ENCODE results near the gene SHC2.
"Not testable (repeated sequence)": the region's sequence is repeated elsewhere in the genome, so short reads cannot be mapped to it uniquely, and the experiment has no call there.

SHC2 gene

DNA sequence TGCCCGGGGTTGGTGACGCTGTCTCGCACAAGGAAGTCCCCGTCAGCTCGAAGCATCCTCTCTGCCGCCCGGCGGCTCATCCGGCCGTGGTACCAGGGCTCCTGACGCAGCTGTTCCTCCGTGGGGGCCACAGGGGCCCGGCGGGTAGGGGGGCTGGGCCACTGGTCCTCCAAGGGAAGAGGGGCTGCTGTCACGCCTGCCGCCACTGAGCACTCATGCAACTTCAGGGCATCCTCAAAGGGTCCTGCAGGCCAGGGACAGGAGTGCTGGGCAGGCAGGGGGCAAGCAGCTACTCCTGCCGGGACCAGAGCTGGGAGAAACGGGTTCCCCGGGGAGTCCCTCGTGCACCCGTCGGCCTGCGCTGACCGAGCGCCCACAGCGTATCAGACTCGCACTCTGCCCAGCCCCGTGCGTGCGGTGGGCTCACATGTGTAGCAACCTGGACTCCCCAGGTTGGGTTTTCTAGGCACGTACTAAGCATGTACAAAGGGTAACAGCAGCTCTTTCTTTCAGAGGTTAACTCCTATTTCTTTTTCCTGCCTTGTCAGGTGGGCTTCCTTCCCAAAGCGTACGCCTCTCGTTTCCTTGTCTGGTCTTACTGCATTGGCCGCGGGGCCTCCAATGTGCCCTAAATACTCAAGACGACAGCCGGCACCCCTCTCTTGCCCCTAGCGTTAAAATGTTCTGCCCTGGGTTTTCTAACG lies 38.5 kb downstream of the SHC2 start:
- no peak for DNase-seq

DNA sequence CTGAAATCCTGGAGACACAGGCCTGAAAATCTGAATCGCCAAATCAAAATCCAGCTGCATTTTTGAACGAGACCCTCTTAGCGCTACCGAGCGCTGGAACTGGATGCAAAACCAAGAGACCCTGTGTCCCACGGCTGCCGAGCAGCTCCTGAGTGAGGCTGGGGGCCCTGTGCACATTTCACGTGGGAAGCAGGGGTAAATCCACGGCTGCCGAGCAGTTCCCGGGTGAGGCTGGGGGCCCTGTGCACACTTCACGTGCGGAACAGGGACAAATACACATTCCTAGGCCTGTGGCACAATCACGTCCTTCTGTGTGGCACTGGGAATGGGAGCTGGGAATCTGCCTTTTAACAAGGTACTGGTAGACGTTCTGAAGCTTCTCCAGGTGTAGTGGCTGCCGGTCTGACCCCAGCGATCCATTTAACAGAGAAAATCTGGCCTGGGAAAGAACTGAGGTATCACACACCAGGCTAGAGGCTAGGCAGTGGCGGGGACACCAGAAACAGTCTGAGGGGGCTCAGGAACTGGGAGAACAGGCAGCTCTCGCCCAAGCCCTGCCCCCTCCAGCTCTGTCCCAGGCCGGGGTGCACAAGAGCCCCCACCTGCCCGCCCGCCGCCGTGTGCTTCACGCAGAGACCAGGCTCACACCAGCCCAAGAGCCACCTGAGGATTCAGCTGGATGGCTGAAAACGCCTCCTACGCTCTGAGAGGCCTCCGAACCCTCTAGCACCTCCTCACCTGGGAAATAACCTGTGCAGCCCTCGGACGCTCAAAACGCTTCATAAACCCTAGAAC lies 40.9 kb downstream of the SHC2 start:
- DNase-seq: no peak

DNA sequence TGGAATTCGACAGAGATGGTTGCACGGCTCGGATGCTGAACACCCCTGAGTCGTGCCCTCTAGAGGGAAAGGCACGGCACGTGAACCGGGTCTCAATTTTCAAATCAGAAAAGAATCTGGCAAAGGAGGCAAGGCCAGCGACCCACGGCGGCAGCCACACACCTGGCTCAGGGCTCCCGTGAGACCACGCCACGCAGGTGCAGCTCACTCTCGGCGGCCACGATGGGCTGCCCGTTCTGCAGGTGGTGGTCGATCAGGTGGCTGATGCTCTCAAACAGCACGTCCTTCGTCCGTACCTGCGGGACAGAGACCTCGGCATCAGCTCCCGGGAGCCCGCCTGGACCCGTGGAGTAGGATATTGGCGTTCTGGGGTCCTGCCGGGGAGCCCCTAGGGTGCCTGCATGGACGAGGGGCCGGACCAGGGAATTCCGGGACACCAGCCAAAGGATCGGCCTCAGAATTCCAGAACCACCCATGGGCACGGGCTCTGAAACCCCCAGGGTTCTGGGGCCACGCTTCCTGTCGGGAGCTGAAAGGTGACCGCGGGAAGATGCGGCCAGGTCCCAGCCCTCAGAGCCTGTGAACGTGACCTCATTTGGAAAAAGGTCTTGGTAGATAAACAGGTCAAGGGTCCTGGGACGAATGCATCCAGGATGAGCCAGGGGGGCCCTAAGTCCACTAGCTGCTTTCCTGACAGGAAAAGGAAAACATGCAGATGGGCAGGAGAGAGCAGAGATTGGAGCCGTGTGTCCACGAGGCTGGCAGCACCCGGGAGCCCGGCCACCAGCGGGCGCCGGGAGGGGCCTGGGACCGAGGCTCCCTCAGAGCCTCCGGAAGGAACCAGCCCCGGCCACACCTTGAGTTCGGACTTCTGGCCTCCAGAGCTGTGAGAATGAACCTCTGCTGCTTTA lies 41.8 kb downstream of the SHC2 start:
- no peak for DNase-seq

DNA sequence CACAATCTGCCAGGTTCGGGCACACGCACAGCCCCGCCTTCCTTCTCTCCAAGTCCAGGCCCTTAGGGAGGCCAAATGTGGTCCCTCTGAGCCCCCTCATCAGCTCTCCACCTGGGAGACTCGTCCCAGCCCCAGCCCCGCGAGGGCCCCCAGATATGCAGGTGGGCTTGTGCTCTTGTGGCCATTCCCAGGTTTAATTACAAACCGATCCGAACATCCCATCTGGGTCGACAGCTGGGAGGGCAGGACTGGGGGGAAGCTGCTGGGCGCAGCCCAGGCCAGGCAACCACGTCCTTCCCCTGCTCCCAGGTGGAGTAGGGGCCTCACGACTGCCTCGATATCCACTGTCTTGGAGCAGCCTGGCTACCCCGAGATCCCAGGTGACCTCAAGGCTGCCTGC lies 44.4 kb downstream of the SHC2 start:
- no peak for DNase-seq

DNA sequence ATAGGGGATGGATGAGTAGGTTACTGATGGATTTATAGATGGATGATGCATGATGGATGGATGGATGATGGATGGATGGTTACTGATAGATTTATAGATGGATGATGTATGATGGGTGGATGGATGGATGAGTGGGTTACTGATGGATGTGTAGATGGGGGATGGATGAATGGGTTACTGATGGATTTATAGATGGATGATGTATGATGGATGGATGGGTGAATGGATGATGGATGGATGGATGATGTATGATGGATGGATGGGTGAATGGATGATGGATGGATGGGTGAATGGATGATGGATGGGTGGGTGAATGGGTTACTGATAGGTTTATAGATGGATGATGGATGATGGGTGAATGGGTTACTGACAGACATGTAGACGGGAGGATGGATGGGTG lies 45.5 kb downstream of the SHC2 start:
- no peak for DNase-seq

DNA sequence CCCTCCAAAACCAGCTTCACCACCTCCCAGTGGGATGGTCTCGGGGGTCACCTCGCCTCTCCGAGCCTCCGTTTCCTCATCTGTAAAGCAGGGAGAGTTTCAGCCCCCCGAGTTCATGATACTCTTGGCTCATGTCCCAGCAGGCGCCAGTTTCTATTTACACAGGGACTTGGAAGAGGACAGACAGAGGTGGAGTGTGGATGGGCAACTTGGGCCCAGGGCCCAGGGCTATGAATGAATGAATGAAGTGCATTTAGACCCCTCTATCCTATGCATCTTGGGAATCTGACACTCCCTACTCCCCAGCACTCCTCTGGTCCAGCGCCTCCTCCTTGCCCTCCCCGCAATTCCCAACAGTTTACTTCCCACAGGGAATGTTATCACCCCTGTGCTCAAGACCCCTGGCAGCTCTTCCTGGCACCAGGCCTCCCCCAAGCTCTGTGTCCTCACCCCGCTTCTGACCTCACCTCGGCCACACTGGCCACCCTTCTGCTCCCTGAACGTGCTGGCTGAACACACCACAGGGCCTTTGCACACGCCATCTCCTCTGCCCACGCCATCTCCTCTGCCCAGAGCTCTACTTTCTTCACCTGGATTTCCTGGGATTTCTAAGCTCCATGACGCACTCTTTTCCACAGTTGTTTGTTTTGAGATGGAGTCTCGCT lies 46.9 kb downstream of the SHC2 start:
- no peak for DNase-seq

DNA sequence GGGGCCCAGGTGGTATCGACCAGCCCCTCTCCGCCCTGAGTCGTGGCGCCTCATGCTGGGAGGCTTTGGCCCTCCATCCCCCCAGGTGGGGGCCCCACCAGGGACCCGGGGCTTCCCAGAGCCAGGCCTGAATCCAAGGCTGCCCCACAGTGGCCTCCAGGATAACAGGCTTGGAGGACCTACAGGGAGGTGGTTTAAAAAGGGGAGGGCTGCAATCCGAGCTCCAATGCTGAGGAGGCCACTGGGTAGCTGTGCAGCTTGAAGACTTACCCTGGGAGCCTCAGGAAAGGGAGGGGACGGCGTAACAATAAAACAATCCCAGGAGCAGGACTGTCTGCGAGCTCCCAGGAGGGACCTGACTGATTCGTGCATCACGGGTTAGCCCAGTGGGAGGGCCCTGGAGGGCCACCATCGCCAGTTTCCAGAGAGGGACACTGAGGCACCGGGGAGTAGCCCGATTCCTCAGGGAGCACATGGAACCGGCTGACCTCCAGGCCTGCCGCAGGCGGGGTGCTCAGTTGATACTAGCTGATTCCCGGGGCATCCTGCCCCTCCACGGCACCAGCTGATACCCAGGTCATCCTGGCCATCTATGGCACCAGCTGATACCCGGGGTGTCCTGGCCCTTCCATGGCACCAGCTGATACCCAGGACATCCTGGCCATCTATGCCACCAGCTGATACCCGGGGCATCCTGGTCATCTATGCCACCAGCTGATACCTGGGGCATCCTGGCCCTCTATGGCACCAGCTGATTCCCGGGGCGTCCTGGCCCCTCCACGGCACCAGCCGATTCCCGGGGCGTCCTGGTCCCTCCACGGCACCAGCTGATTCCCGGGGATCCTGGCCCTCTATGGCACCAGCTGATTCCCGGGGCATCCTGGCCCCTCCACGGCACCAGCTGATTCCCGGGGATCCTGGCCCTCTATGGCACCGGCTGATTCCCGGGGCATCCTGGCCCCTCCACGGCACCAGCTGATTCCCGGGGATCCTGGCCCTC lies 48.2 kb downstream of the SHC2 start:
- DNase-seq: no peak

DNA sequence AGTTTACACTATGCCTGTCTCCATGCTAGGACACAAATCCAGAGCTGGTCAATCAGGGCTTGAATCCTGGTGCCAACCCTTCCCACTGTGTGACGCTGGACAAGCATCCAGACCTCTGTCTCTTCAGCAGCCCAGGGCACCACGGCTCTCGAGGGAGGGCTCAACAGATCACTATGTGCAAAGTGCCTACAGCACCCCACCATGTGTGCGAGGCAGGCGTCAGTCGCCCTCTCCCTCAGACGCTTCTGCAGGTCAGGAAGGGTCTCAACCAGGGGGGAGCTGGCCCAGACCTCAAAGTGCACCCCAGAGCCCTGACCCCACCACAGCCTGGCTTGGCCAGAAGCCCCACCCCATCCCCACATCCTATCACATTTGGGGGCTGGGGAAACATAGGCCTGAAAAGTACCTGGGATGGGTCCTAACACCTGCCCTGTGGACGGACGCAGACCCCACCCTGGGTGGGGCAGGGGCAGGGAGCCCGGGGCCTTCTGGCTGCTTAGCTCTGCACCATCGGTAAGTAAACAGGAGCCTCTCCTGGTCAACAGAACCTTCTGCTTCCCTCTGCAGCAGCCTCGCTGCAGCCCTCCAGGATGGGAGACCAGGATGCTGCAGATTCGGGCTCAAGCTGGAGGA lies 49.0 kb downstream of the SHC2 start:
- no peak for DNase-seq

DNA sequence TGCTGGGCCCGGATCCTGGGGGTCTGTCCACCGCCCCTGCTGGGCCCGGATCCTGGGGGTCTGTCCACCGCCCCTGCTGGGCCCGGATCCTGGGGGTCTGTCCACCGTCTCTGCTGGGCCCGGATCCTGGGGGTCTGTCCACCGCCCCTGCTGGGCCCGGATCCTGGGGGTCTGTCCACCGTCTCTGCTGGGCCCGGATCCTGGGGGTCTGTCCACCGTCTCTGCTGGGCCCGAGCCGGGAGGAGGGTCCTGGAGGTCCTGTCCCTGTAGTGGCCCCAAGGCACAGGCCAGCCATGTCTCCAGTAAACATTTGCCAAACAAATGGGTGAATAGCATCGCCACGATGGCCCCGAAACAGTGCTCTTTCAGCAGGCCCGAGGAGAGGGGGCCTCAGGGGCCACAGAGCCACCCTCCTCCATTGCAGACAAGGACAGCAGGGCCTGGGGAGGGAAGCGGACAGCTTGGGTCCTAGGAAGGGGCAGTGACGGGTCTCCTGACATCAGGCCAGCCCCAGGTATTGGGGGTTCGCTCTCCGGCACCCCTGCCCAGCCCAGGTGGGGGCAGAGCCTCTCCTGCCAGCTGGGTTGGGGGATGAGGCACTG lies 49.6 kb downstream of the SHC2 start:
- not testable (repeated sequence) for DNase-seq

DNA sequence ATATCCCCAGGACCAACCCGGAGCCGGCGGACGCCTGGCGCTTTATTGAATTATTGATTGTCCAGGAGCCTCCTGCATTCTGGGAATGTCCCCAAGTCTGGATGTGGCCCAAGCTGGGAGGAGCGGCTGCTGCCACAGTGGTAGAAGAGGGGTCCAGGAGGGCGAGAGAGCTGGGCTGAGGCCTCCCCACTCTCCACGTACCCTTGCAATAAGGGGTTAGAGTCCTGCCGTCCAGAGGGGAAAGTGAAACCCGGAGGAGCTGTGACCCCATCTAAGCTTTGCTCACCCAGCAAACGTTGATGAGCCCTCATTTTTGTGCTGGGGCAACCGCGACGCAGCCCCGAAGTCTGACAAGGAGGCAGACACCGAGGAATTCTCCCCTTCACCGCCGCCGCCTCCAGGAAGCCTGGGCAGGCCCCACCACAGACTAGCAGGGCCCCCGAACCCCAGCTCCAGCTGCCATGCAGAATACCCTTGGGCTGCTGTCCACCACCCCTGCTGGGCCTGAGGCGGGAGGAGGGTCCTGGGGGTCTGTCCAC lies 50.5 kb downstream of the SHC2 start:
- DNase-seq: no peak

DNA sequence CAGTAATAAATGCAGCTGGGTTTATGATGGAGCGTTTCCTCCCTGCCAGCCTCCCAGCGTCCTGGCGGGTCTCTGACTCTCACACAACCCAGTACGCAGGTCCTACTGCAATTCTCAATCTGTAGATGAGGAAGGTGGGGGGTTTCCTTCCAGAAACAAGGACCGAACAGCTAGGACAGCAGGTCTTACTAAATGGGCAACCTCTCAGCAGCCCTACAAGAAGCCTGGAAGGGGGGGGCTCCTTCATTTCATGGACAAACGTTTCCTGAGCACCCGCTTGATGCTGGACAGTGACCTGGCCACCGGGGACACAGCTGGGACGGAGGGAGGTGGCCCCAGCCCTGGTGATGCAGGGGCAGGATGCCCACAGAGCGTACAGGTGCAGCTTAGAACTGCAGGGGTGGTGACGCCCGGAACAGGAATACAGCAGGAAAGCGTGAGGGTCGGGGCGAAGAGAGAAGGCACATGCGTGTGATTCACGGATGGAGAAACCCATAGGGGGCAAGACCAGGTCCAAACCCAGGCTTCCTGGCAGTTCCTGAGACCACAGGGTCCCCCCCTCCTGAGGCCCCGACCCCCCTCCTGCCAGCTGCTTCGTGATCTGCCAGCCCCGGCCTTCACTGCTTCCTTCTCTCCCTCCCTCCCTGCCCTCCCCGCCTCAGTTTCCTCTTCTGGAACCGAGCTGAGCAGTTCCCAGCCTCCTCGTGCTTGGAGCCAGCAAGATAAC lies 51.2 kb downstream of the SHC2 start:
- no peak for DNase-seq

DNA sequence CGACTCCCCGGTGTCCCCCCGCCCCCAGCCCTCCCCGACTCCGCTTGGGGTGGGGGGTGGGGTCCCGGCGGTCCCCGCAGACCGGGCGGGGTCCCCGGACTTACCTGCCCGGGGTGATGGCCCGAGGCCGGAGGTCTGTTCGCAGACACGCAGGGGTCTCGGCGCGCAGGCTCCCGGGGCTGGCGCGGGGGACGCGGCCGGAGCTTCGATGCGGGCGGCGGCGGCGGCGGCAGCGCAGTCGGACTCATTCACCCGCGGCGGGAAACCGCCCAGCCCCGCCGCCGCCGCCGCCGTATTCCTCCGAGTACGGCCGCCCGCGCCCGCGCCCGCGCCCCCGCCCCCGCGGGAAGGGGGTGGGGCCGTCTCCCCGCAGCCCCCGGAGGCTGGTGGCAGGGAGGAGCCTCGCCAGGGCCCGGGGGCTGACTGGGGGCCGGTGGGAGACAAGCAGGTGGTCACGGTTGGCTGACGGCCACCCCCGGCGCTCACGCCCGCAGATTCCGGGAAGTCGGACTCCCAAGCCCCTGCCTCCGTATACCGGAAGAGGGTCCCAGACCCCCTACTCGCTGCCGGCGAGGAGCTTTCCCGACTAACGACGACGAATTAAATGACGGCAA lies 51.8 kb downstream of the SHC2 start, which contains the start of gene C2CD4C:
TSS of gene C2CD4C (minus strand) at position 246 of the 614 bp plus-strand sequence. CDS start 786 bp downstream, outside the sequence.
- DNase-seq: peak in 1 of 2 donors; percentile 24

DNA sequence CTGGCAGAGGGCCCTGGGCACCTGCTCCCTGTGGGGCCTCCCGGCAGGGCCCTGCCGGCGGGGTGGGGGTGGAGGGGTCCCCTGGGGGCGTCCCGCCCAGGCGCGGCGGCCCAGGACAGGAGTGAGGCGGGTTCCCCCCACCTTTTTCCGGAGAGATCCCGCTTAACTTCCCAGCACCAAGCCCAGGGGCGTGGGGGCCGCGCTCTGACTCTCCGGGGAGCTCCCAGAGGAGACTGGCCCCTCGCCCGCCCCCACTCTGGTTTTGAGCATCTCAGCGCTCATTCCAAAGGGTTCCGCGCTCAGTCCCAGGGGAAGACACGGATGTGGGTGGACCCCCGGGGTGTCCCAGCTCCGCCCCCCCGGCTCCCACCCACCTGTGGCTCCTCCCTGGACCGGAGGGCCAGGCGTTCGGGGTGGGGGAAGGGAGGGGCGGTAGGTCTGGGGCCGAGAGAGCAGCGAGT lies 52.4 kb downstream of the SHC2 start:
- no peak for DNase-seq

DNA sequence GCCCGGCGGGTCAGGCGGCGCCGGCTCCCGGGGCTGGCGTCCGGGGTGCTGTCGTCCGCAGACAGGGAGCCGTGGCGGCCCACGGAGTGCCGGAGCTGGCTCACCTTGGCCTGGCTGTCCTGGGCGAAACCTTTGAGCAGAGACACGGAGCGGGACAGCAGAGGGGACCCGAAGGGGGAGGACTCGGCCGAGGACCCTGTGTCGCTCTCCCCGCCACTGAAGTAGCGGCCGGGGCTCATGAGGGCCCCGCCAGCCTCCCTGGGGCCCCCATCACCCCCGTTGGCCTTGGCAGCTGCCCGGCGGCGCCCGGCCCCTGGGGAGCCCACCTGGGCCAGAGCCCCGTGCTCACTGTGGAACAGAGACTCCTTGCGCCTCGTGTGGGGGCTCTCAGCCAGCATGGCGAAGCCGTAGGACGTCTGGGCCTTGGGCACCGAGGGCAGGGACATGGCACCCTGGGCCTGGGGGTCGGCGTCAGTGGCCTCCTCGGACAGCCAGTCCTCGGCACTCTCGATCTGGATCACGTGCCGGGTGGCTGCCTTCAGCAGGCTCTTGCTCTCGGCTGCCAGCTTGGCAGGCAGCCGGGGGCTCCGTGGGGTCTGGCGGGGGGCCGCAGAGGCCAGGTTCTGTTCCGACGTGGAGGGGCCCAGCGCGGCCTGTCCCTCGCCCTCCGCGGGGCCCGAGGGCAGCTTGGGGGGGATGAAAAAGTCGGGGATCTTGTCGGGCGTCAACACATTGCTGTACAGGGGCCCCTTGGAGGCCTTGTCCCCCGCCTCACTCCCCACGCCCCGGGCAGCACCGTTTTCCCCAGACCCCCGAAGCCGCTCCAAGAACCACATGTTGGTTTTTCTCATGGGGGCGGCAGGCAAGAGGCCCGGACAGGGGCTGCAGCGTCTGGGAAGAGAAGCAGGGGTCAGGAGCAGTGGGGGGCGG lies 53.1 kb downstream of the SHC2 start:
- DNase-seq: no peak

DNA sequence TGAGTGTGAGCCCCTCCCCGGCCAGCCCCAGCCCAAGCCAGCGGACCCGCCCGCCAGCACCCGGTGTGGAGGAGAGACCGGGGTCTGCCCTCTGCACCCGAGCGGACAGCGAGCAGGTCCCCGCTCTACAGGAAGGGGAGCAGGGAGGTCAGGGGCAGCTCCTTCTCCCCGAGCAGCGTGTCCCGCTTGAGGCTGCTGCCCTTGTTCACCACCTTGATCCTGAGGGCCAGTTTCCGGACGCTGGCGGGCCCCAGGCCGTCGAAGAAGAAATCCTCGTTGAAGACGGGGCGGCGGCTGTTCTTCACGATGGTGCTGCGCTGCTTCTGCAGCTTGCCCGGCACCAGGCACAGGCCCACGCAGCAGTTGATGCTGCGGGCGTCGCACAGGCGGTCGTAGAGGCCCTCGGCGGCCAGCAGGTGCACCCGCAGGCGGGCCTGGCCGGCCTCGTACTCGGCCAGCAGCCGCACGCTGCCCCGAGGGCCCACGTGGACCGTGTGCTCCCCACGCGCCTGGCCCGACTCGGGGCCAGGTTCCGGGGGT lies 53.8 kb downstream of the SHC2 start:
- DNase-seq: no peak

DNA sequence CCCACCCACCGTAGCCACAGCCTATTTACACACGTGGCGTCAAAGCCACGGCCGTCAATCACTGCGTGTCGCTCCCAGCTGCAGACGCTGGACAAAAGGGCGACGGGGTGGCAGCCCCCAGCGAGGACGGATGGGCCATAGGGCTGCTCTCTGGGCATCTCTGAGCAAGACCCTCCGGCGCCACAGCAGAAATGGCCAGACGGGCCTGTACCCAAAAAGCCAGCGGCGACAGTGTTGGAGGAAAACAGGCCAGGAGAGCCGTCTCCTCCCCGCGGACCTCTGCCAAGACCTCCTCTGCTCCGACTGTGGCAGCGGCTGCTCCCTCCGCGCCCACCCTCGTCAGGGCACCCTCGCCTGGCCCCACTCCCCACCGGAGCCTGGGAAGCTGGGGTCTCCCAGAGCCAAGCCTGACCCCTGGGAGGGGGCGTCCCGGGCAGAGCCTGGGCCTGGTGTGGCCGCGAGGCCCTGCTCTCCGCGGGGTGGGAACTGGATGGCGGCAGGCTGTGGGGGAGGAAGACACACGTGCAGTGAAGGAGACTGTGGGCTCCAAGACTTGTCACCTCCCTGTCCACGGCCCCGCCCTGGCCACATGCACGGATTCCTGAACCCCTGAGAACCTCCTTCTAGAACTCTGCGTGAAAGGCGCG lies 54.6 kb downstream of the SHC2 start:
- DNase-seq: no peak
